SU-DHL-6 (cell line): ENCODE measurements around the gene HCN4.

Source experiments
- CTCF ChIP-seq: fragments of 200-600 bp; sonication (generic); IDR thresholded peaks from one replicate; pipeline ENCODE4 v1.5.1; 2017; ENCODE audit warnings: antibody characterized with exemption, mild to moderate bottlenecking, low read length, moderate library complexity; ENCODE audit not compliant: insufficient read depth, poor library complexity, severe bottlenecking
- EZH2phosphoT487 ChIP-seq: fragments of 200-600 bp; sonication (generic), shearing (Covaris generic); conservative IDR thresholded peaks from 2 replicates; pipeline ENCODE4 v1.6.1; 2018; ENCODE audit warnings: mild to moderate bottlenecking, antibody characterized with exemption, low read length, moderate library complexity, mixed read lengths

- TF ChIP-seq CTCF (no peak), EZH2phosphoT487 (no peak)
Observed at GRCh38 chr15:73370151-73370550, 1.4 kb upstream of the HCN4 start.
